HG03025 (cell line): Measurements from ENCODE around the gene LSM14A.
"Not testable (repeated sequence)": the region's sequence is repeated elsewhere in the genome, so short reads cannot be mapped to it uniquely, and the experiment has no call there.

ENCODE experiments used
- ATAC-seq: cut with Tn5 transposase; IDR thresholded peaks from one replicate; pipeline ENCODE4 v1.9.1; 2021; ENCODE audit warnings: mild to moderate bottlenecking, moderate library complexity; ENCODE audit not compliant: unreplicated experiment, low FRiP score

Gene LSM14A

DNA sequence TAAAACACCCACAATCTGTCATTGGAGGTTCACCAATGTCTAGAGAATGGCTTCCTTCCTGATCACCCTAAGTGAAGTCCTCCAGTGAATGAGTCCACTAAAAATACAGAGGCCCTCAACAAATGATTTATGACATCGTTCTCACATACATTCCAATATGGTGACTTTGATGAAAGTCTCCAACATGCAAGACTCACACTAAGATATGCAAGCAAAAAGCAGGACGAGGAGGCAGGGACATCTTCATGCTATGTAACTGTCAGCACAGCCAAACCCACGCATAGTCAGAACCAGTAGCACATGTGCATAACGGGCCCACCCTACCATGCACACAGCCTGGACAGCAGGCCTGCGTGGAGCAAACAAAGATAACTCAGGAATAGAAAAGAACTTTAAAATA is 16.6 kb upstream of the LSM14A start:
- no peak for ATAC-seq

DNA sequence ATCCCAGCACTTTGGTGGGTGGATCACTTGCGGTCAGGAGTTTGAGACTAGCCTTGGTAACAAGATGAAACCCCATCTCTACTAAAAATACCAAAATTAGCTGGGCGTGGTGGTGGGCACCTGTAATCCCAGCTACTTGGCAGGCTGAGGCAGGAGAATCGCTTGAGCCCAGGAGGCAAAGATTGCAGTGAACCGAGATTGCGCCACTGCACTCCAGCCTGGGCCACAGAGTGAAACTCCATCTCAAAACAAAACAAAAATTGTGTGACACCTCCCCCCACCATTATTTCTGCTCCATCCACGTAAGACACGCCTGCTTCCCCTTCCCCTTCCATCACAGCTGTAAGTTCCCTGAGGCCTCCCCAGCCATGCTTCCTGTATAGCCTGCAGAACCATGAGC is 13.3 kb upstream of the LSM14A start:
- not testable (repeated sequence) for ATAC-seq

DNA sequence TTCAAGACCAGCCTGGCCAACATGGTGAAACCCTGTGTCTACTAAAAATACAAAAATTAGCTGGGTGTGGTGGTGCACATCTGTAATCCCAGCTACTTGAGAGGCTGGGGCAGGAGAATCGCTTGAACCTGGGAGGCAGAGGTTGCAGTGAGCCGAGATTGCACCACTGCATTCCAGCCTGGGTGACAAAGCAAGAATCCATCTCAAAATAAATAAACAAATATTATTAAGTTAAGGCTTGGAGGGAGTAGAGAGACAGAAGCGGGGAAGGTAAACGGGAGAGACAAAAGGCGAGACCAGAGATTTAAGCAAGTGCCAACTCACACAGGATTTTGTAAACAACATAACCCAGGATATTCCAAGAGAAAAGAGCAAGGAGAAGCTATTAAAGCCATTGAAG is 12.8 kb upstream of the LSM14A start:
- not testable (repeated sequence) for ATAC-seq

DNA sequence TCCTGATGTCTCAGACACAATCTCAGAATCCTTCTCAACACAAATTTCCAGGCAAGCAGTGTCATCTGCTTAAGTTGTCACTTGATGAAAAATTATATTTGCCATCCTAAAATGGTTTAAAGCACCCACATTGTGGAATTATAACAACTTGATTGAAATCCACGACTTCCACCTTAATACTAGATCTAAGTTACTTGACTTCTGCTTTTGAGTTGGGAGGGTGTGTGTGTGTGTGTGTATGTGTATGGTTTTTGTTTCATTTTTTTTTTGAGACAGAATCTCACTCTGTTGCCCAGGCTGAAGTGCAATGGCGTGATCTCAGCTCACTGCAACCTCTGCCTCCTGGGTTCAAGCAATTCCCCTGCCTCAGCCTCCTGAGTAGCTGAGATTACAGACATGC is 10.4 kb upstream of the LSM14A start:
- not testable (repeated sequence) for ATAC-seq

DNA sequence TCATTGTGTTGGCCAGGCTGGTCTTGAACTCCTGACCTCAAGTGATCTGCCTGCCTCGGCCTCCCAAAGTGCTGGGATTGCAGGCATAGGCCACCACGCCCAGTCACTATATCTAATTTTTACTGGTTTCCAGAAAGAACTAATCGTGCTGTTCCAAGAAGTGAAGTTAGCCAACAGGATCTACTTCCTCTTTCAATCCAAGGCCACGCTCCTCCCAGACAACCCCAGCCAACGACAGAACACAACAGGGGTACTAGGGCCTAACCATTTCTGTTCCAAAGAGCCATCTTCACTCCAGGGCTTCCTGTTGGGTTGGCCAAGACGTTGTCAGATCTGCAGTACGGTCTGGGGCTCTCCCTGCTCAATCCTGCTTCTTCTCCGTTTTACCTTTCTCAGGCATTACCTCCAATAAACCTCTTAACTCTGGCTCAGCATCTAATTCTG is 7.0 kb upstream of the LSM14A start:
- no peak for ATAC-seq

DNA sequence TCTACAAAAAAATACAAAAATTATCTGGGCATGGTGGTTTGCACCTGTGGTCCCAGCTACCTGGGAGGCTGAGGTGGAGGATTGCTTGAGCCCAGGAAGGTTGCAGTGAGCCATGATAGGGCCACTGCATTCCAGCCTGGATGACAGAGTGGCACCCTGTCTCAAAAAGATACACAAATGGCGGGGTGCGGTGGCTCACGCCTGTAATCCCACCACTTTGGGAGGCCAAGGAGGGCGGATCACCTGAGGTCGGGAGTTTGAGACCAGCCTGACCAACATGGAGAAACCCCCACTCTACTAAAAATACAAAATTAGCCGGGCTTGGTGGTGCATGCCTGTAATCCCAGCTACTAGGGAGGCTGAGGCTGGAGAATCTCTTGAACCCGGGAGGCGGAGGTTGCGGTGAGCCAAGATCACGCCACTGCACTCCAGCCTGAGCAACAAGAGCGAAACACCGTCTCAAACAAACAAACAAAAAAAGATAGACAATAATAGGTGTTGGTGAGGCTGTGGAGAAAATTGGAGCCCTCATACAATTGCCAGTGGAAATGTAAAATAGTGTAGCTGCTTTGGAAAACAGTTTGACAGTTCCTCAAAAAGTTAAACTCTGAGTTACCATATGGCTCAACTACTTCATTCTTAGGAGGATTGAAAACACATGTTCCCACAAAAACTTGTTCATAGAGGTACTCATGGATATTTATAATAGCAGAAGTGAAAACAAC is 2.7 kb upstream of the LSM14A start:
- not testable (repeated sequence) for ATAC-seq

DNA sequence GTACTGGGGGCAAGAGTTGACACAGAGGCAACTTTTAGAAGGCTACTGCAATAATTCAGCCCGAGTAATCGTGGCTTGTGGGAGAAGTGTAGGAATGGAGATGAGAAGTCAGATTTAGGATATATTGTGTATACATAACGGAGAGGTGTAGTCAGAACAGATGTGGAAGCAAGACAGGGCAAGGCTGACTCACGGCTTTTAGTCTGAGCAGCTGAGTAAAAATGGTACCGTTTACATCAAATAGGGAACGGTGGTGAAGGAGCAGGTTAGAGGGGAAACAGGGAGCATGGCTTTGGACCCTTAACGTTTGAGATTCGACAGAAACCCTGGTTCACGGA is 796 bp upstream of the LSM14A start:
- ATAC-seq: no peak

DNA sequence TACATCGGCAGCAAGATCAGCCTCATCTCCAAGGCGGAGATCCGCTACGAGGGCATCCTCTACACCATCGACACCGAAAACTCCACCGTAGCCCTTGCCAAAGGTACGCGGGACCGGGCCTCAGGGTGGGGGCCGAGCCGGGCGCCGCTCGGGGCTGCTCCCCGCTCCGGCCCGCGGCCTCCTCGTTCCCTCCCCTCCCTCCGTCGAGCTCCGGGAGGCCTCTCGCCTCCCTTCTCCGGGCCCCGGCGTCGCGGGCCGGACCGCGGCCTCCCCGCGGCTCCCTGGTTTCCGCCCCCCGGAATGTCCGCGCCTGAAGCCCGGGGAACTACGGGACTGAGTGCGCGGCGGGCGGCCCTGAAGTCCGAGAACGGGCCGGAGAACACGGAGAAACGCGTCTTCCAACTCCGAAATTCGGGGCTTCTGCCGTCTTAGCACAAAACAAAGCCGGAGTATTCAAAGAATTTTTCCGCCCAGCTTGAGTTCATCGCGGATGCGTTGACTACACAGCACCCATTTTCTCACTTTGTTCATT is 423 bp downstream of the LSM14A start:
- peak; percentile 43 for ATAC-seq

DNA sequence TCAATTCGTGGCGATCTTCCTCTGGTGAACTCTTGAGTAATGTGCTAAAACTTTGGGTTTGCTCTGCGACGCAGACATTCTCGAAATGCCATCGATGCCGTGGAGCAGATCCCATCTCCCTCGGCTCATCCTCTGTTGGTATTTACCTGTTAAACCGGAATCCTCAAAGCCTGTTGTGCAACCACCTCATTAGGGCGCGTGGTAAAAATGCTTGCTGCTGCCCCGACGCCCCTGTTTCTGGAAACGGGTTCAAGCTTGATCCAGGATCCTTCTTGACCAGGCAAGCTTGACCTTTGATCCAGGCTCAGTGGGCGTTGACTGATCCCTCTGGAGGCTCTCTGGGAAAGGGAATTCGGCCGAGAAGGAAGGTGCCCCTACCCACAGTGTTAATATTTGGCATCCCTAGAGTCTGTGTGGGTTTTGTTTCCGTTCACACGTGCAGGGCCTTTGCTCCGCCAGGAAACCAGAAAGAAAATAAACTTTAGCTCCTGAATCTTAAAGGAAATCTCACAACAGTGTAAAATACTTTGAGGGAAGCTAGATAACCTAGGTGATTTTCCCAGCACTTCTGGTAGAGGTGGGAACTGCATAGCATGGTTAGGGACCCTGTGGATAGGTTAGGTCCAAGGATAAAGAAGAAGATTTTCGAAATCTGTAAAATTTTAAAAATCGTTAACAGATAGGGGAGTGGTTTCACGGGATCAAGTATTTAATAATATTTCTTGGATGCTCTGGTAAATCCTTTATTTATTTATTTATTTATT is 1.1 kb downstream of the LSM14A start:
- ATAC-seq: no peak

DNA sequence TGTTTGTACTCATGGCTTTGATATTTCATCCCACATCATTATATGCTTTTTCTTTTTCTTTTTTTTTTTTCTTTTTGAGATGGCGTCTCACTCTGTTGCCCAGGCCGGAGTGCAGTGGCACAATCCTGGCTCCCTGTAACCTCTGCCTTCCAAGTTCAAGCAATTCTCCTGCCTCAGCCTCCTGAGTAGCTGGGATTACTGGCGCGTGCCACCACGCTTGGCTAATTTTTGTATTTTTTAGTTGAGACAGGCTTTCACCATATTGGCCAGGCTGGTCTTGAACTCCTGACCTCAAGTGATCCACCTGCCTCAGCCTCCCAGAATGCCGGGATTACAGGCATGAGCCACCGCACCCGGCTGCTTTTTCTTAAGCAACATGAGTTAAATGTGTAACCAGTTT is 2.9 kb downstream of the LSM14A start:
- not testable (repeated sequence) for ATAC-seq

DNA sequence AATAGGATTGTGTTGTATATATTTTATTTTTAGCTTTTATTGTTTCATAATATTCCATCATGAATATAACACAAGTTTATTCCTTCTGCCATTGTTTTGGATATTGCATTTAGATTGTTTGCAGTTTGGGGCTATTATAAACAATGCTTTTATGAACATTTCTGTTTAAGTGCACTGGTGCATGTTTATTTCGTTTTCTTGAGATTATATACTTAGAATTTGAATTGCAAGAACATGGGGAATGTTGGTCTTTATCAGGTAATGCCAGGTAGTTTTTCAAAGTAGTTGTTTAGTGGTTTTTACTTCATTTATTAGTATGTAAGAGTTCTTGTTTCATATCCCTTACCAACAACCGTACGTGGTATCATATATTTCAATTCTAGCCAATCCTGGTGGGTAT is 4.3 kb downstream of the LSM14A start:
- no peak for ATAC-seq

DNA sequence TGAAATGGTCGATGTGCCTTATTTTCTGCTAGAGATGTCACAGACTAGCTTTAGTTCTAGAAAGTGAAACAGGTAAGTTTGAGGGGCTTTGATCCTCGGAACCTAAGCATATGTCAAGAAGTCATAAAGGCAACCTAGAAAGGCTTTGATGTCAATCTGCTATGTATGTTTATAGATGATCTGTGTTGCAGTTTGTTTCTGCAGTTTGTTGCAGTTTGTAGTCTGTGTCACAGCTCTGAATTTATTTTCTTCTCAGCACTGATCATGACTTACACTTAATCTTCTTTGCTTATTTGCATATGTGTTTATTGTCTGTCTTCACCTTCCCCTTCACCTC is 5.9 kb downstream of the LSM14A start:
- ATAC-seq: no peak

DNA sequence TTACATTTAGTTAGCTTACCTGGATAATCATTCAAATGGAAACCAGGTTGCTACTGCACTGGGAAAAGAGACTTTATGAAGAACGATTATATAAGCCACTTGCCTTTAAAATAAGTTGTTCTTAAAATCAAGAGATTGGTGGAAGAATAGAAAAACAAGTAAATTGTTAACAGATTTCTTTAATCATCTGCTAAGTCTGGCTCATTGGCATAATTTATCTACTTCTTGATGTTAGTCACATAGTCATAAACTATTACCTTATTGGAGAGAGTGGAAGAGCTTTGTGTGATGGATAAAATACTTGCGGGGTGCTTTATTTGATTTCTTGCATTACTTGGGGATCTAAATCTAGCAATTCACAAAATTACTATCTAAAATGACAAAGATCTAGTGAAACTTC is 6.8 kb downstream of the LSM14A start:
- ATAC-seq: no peak

DNA sequence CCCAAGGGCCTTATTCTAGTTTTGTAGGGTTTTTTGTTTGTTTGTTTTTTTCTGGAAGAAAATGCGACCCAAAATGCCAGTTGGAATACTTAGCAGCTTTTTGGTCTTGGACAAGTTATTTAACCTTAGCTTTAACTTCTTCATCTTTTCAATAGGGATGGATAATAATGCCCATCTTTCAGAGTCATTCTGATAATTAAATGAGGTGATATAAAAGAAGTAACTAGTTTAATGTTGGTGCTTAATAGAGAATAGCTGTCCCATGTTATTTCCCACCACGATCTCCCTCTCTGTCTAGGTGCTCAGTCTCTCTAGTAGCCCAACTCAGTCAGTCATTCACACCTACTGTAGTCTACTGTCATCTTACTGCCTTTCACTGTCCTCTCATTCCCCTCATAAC is 8.0 kb downstream of the LSM14A start:
- no peak for ATAC-seq

DNA sequence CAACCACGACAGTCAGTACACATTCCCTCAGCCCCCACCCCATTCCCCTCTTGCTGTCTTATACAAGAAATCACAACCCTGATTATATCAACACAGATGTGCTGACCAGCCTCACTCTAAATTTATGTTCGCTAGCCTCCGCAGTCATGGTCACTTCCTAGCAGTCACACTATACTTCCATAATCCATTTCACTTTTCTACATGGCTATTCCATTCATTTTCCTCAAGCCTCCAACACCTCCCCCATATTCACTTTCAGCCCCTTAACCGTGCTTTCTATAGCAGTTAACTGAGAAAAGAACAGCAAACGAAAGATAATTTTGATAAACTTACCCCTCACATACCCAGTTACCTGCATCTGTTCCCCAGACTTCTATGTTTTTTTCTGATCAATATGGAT is 8.4 kb downstream of the LSM14A start:
- no peak for ATAC-seq

DNA sequence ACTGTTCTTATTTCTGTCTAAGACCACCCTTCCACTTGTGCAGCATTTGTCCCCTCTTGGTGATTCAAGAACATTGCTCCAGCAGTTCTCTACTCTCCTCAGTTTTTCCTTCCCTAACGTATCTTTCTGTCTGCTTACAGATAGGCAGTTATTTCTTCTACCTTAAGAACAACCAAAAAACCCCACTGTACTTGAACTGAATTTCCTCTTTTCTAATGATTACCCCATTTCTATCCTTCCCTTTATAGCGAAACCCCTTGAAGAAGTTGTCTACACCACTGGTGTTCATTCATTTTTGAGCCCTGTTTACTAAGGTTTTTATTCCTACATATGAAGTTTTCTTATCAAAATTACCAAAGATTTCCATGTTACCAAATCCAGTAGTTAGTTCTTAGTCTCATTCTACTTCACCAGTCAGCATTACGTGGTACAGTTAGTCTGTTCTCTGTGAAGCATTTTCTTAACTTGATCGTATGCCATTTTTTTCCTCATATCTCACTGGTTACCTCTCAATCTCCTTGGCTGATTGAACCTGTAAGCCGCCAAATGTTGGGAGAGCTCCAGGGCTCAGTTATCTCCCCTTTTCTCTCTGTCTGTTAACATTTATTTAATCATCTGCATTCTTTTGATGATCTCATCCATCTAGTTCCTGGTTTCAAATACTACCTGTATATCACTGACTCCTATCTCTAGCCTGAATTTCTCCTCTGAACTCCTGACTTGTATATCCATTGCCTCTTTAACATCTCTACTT is 9.0 kb downstream of the LSM14A start:
- no peak for ATAC-seq

DNA sequence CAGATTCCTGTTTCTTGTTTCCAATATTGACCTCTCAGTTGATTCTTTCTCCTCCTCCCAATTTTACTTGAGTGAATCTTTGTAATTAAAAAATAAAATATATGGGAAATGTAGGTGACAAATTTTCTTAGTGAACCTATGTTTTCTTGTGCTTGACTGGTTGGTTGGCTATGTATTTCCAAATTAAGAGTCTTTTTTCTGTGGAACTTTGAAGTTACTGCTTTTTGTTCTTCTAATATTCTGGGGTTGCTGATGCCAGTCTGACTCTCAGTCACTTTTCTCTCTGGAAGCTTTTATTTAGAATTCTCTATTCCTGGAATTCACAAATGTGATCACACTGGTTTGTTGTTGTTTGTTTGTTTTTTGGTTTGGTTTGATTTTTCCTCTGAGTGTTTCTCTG is 9.8 kb downstream of the LSM14A start:
- ATAC-seq: no peak

DNA sequence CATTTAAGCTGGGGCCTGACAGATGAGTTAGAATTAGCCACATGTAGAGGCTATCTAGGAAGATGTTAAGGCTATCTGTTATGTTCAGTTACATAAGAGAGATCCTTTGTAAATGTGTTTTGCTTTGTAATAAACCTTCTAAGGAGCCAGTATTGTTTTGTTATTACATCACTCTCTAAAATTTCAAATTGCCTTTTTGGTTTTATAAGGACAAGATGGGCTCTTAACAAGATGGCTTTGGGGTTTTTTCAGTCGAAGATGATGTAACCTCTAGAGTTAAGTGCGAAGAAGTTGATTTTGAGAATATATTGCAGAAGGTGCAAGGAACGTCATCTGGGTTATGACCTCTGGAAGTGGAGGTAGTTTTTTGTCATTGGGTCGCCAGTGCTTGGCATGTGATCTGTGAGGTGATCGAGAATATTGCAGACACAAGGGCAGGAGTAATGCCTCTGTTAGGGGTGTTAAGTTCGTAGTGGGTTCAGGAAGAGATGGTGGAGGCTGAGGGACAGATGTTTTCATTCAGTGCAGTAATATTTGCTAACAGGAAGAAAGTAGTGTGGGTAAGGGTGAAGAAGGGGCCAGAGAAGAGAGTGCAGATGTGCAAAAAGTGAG is 12.7 kb downstream of the LSM14A start:
- no peak for ATAC-seq

DNA sequence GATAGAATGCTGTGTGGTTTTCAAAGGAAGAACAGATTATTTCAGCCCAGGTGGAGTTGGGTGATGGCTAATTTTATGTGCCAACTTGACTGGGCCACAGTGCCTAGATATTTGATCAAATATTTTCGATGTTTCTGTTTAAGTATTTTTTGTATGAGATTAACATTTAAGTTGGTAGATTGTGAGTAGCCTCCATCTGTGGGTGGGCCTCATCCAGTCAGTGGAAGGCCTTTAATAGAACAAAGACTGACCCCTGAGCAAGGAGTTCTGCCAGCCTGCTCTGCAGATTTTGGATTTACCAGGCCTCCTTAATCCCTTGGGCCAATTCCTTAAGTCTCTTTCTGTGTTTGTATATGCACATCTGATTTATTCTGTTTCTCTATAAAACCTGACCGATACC is 13.9 kb downstream of the LSM14A start:
- ATAC-seq: no peak

DNA sequence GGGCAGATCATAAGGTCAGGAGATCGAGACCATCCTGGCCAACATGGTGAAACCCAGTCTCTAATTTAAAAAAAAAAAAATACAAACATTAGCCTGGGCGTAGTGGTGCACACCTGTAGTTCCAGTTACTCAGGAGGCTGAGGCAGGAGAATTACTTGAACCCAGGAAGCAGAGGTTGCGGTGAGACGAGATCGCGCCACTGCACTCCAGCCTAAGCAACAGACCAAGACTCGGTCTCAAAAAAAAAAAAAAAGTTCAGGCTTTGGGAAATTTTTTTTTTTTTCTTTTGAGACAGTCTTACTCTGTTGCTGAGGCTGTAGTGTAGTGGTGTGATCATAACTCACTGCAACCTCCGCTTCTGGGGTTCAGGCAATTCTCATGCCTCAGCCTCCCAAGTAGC is 14.7 kb downstream of the LSM14A start:
- no peak for ATAC-seq

DNA sequence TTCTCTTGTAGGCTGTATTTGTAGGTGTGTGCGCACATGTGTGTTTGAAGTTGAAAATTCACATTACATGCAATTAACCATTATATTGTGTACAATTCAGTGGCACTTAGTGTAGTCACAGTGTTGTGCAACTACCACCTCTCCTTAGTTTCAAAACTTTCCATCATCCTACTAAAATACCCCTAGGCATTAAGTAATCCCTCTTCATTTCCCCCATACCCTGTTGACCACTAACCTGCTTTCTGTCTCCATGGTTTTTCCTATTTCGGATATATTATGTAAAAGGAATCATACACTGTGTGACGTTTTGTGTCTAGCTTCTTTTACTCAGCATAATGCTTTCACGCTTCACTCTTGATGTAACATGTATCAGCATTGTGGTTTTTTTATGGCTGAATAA is 16.1 kb downstream of the LSM14A start:
- no peak for ATAC-seq
